Effector memory CD8-positive, alpha-beta T cell (primary cell): Measurements from ENCODE around the gene CFAP251.
"Not testable (repeated sequence)": the region's sequence is repeated elsewhere in the genome, so short reads cannot be mapped to it uniquely, and the experiment has no call there.

Experiments used
- ATAC-seq: fragments of 150-1000 bp; cut with Tn5 transposase; replicated peaks from 2 replicates; pipeline ENCODE4 v1.10.0; 2021; ENCODE audit warnings: mild to moderate bottlenecking, moderate library complexity
- DNase-seq, 3 experiments: peaks; one replicate each; pipeline ENCODE4 v3.0.0; 2021
- H3K27ac Mint-ChIP-seq, 2 donors: one replicate each; pipeline ENCODE4 v1.8.0; 2022; ENCODE audit warnings: mild to moderate bottlenecking in 2 of 2, mixed read lengths in 2 of 2, moderate library complexity in 2 of 2
- H3K27me3 Mint-ChIP-seq, 2 donors: one replicate each; pipeline ENCODE4 v1.8.0; 2022; ENCODE audit warnings: mixed read lengths in 2 of 2
- H3K36me3 Mint-ChIP-seq: one replicate; pipeline ENCODE4 v1.8.0; 2022; ENCODE audit warnings: mild to moderate bottlenecking, moderate library complexity, mixed read lengths; ENCODE audit not compliant: insufficient read depth
- H3K4me1 Mint-ChIP-seq, 2 donors: one replicate each; pipeline ENCODE4 v1.8.0; 2022; ENCODE audit warnings: low read depth in 2 of 2, mixed read lengths in 2 of 2
- H3K4me3 Mint-ChIP-seq, 2 donors: one replicate each; pipeline ENCODE4 v1.8.0; 2022; ENCODE audit warnings: mild to moderate bottlenecking in 2 of 2, mixed read lengths in 2 of 2, moderate library complexity in 2 of 2
- H3K9me3 Mint-ChIP-seq, 2 donors: one replicate each; pipeline ENCODE4 v1.8.0; 2022; ENCODE audit warnings: mixed read lengths in 2 of 2

CFAP251 gene

DNA sequence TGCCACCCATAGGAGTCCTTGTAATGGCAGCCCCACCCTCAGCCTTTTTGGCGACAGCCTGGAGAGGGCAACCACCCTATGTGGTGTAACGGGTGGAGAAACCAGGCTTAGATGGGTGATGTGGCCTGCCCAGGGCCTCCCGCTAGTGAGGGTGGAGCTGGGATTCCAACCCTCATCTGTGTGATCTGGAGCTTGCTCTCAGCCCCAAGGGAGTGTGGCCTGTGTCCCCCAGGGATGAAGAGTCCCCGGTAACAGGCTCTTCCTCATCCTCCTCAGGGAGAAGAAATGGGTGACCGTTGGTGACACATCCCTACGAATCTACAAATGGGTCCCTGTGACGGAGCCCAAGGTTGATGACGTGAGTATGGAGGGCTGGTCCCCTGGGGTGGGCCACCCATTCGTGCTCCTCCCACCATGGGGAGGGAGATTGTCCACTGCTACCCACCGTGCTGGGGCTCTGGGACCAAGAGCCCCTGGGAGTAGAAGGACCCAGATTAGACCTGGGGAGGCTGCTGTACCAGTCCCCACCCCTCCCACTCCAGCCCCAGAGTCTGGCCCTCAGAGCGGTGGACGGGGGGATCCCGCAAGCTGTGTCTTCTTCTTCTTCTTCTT lies 112.1 kb downstream of the CFAP251 start:
- peaks cover 15 to 18% of the 10 kb centered on the region in 2 donors for H3K4me1 Mint-ChIP-seq
- no peak for ATAC-seq
- H3K9me3 Mint-ChIP-seq: no peaks in the 10 kb centered on the region
- peaks cover 14% of the 10 kb centered on the region for H3K36me3 Mint-ChIP-seq
- no peak overlapping the region for H3K4me3 Mint-ChIP-seq
- peaks cover 6 to 42% of the 10 kb centered on the region in 2 donors for H3K27me3 Mint-ChIP-seq
- H3K27ac Mint-ChIP-seq: no peak overlapping the region
- DNase-seq: no peak

DNA sequence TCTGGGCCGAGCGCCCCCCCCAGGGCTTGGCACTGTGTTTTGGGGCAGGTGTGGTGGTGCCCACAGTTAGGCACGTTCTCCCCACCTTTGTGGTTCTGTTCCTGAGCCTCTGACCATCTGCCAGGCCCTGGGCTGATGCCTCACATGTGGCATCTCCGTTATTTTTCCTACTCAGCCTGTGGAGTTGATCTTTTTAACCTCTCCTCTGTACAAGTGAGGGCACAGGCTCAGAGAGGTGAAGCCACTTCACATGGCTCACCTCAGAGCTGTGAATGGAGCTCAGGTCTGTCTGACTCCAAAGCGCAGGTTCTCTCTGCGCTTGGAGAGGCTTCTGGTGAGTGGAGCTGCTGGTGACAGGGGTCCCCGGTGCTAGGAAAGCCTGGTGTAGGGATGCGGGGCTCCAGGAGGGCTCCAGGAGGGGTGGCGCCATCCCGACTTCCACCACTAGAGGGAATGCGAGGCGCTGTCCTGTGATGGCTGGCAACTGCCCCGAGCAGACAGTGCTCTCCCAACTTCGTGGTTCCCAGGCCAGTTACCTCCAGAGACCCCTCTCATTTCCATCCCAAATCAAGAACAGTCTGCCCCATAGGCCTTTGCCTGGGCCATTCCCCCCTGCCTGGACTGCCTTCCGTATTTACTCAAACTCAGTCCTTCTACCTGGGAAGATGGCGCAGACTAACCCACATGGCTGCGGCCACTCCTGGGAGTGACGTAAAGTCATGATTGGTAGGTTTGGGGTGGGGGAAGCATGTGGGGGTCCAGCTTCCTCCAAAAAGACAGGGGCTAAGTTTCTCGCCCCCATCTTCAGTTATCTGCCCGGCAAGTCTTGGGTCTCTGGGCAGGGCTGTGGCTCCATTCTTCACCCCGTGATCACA lies 113.2 kb downstream of the CFAP251 start:
- ATAC-seq (peak; percentile 34), DNase-seq (peak in 2 of 3 experiments; percentile 17 to 36)
- Mint-ChIP-seq H3K27me3 (peaks cover 6 to 42% of the 10 kb centered on the region in 2 donors), H3K4me1 (peaks cover 15 to 18% of the 10 kb centered on the region in 2 donors), H3K36me3 (peaks cover 14% of the 10 kb centered on the region), H3K9me3 (no peaks in the 10 kb centered on the region), H3K4me3 (no peak overlapping the region), H3K27ac (no peak overlapping the region)

DNA sequence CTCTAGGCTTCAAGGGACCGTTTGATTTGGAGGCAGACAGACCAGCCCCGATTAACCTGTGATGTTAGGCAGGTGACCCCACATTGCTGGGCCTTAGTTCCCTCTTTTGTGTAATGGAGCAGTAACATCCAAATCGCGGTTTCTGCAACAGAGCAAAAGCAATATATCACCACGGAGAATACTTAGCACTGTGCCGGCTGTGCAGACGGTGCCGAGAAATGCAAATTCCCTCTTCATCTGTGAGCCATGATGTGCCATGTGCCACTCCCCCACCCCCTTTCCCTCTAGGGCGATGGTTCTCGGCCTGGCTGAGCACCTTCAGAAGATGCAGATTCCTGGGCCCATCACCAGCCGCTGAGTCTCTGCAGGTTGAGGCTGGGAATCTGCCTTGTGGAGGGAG lies 114.2 kb downstream of the CFAP251 start:
- Mint-ChIP-seq H3K27ac (no peak overlapping the region), H3K36me3 (peaks cover 19% of the 10 kb centered on the region), H3K4me3 (no peak overlapping the region), H3K4me1 (peaks cover 15 to 18% of the 10 kb centered on the region in 2 donors), H3K27me3 (peaks cover 6 to 42% of the 10 kb centered on the region in 2 donors), H3K9me3 (no peaks in the 10 kb centered on the region)
- ATAC-seq (no peak), DNase-seq (no peak)

DNA sequence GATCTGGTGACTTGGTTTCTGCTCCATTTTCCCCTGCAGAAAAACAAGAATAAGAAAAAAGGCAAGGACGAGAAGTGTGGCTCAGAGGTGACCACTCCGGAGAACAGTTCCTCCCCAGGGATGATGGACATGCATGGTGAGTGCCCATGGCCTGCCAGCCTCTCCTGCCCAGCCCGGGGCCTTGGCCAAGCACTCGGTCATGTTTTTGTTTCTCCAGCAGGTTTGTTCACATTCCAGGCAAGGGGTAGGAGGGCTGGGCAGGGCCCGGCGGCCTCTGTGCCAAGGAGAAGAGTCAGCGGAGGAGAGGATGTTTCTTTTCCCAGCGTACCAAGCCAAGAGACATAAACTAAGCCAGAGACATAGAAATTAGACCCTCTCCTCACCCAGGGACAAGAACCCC lies 116.9 kb downstream of the CFAP251 start:
- Mint-ChIP-seq H3K4me1 (peaks cover 0 to 4% of the 10 kb centered on the region in 2 donors), H3K36me3 (peaks cover 9% of the 10 kb centered on the region), H3K9me3 (no peaks in the 10 kb centered on the region), H3K27me3 (peaks cover 0 to 21% of the 10 kb centered on the region in 2 donors), H3K4me3 (no peak overlapping the region), H3K27ac (no peak overlapping the region)
- ATAC-seq: no peak
- DNase-seq: no peak

DNA sequence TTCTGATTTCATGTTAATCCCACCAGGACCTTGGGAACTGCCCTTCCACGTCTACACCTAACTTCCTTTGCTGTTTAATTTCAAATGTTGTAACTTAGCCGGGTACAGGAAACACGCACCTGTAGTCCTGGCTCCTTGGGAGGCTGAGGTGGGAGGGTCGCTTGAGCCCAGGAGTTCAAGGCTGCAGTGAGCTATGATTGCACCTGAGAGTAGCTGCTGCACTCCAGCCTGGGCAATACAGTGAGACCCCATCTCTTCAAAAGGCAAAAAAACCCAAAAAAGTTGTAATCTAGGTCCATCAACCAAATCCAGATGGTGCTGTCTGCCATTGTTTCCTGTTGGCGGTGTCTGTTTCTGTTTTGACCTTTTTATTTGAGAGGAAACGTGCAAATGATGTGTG lies 117.8 kb downstream of the CFAP251 start:
- ATAC-seq (no peak), DNase-seq (no peak)
- no peaks in the 10 kb centered on the region for H3K9me3 Mint-ChIP-seq
- peaks cover 0 to 14% of the 10 kb centered on the region in 2 donors for H3K27me3 Mint-ChIP-seq
- H3K4me1 Mint-ChIP-seq: peaks cover 0 to 4% of the 10 kb centered on the region in 2 donors
- H3K27ac Mint-ChIP-seq: no peak overlapping the region
- no peak overlapping the region for H3K4me3 Mint-ChIP-seq
- H3K36me3 Mint-ChIP-seq: peaks cover 9% of the 10 kb centered on the region

DNA sequence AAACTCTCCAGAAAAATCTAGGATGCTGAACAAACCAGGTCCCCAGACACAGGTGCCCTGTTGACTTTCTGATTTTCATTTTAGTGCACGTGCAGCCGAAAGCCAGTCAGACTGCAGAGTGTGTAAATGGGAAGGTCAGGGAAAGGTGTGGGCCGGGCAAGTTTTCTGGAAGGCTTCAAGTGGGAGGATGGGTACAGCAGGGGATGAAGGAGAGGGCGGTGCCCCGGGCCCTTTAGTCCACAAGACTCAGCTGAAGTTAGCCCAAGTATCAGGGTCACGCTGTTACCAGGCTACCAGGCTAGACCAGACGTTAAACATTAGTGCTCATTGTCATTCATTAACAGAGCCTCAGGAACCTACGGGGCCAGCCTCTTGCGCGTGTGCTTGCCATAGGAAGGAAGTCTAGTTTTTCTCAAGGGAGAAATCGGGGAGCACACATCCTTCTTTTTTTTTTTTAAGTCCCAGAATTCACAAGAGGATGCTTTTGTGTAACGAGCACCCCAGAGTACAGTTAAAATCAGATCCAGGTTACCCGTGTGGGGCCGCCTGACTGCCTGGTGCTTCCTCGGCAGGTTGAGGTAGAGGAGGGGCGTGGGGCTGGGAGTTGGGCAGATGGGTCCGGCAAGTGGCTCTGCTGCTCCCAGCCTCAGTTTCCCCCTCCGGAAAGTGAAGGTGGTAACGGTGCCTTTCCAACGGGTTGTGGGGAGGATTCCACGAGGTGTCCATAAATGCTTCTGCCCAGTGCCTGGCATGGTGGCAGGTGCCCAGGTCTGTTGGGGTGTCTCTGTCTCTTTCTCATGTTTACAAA lies 122.4 kb downstream of the CFAP251 start:
- DNase-seq: no peak
- no peak for ATAC-seq
- no peak overlapping the region for H3K27ac Mint-ChIP-seq

DNA sequence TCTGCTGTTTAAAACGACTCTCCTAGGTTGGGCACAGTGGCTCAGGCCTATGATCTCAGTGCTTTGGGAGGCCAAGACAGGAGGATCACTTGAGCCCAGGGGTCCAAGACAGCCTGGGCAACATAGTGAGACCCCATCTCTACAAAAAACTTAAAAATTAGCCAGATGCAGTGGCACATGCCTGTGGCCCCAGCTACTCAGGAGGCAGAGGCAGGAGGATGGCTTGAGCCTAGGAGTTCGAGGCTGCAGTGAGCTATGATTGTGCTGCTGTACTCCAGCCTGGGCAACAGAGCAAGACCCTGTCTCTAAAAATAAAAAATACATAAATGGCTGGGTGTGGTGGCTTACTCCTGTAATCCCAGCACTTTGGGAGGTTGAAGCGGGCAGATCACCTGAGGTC lies 123.1 kb downstream of the CFAP251 start:
- H3K27ac Mint-ChIP-seq, H3K4me3 Mint-ChIP-seq, H3K9me3 Mint-ChIP-seq, ATAC-seq, H3K4me1 Mint-ChIP-seq, DNase-seq, H3K27me3 Mint-ChIP-seq: not testable (repeated sequence)
- peaks cover 14% of the 10 kb centered on the region for H3K36me3 Mint-ChIP-seq

More for the DNA sequence above, 122.4 kb downstream of the CFAP251 start:
- no peaks in the 10 kb centered on the region for H3K27me3 Mint-ChIP-seq
- no peak overlapping the region for H3K4me3 Mint-ChIP-seq
- no peaks in the 10 kb centered on the region for H3K9me3 Mint-ChIP-seq
- no peaks in the 10 kb centered on the region for H3K4me1 Mint-ChIP-seq
- peaks cover 14% of the 10 kb centered on the region for H3K36me3 Mint-ChIP-seq

DNA sequence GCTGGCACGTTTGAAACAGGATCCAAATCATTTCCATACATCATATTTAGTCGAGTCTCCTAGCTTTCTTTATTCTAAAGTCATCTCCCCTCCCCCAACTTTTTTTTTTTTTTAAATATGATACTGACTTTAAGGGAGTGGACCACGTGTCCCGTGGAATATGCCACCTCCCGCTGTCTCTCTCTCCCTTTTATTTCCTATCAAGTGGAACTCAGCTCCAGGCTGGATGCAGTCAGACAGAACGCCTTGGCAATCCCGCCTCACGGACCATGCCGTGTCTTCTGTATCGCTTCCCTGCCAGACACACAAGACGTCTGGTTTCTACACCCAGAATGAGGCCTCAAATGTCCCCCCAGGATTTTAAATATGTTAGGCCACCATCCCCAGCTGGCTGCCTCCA lies 124.5 kb downstream of the CFAP251 start:
- Mint-ChIP-seq H3K27me3 (no peaks in the 10 kb centered on the region), H3K9me3 (no peaks in the 10 kb centered on the region), H3K36me3 (peaks cover 12% of the 10 kb centered on the region), H3K27ac (no peak overlapping the region), H3K4me1 (no peaks in the 10 kb centered on the region), H3K4me3 (no peak overlapping the region)
- no peak for ATAC-seq
- DNase-seq: no peak

DNA sequence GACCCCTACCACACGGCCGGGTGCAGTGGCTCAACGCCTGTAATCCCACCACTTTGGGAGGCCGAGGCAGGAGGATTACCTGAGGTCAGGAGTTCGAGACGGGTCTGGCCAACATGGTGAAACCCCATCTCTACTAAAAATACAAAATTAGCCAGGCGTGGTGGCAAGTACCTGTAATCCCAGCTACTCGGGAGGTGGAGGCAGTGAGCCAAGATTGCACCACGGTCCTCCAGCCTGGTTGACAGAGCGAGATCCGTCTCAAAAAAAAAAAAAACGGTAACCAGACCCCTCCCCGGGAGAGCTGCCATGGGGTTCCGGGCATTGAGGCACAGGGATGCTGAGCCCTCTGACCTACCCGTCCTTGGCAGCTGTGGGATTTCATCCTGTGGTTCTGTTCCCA lies 125.1 kb downstream of the CFAP251 start:
- Mint-ChIP-seq H3K27ac (no peak overlapping the region), H3K36me3 (peaks cover 12% of the 10 kb centered on the region), H3K27me3 (no peaks in the 10 kb centered on the region), H3K4me3 (no peak overlapping the region), H3K4me1 (no peaks in the 10 kb centered on the region), H3K9me3 (no peaks in the 10 kb centered on the region)
- DNase-seq (no peak), ATAC-seq (no peak)

DNA sequence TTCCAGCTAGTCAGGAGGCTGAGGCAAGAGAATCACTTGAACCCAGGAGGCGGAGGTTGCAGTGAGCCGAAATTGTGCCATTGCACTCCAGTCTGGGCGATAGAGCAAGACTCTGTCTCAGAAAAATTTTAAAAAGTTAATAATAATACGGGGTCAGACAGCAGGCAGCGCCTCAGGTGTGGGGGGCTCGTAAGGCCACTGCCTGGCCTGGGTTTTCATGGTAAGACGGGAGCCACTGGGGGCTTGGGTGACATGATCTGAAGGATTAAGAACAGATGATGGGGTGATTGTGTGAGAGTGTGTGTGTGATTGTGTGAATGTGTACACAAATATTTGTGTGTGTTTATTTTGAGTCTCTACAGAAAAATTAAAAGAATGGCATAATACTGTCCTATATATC lies 126.9 kb downstream of the CFAP251 start:
- DNase-seq: no peak
- H3K9me3 Mint-ChIP-seq: no peaks in the 10 kb centered on the region
- no peaks in the 10 kb centered on the region for H3K27me3 Mint-ChIP-seq

DNA sequence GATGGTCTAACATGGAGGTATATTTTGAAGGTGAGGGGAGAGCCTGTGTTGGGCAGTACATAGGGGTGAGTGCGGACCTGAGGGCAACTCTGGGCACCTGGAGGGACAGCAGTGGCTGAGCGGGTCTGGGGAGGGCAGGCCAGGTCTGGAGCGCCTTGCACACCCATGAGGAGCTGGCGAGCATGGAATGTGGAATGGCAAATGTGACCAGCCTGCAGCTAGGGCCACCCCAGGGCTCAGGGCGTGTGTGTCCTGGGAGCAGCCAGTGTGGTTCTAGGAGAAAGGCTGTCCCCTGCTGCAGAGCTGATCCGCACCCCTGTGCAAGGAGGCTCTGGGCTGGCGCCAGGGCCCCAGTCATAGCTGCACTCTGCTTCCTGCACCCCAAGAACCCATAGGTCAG lies 127.8 kb downstream of the CFAP251 start:
- Mint-ChIP-seq H3K4me3 (no peak overlapping the region), H3K27ac (no peak overlapping the region), H3K9me3 (no peaks in the 10 kb centered on the region), H3K4me1 (no peaks in the 10 kb centered on the region), H3K27me3 (no peaks in the 10 kb centered on the region), H3K36me3 (peaks cover 12% of the 10 kb centered on the region)
- no peak for DNase-seq
- ATAC-seq: no peak

More for the DNA sequence above, 126.9 kb downstream of the CFAP251 start:
- Mint-ChIP-seq H3K36me3 (peaks cover 12% of the 10 kb centered on the region), H3K4me1 (no peaks in the 10 kb centered on the region), H3K4me3 (no peak overlapping the region), H3K27ac (peak overlapping the region in 1 of 2 donors; percentile 10)
- ATAC-seq: no peak

DNA sequence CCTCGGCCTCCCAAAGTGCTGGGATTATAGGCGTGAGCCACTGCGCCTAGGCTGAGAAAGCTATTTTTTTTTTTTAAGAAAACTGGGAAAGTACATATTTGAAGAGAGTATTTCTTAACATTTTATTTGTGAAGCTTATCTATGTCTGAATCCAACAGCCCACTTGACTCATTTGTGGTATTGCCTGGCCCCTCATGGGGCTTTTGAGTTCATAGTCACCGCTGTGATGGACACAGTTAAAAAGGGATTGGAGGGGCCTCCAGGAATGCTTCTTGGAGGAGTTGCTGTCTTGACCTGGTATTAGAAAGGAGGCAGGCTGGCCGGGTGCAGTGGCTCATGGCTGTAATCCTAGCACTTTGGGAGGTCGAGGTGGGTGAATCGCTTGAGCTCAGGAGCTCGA lies 129.8 kb downstream of the CFAP251 start:
- H3K27me3 Mint-ChIP-seq: no peaks in the 10 kb centered on the region
- no peak overlapping the region for H3K27ac Mint-ChIP-seq
- no peaks in the 10 kb centered on the region for H3K9me3 Mint-ChIP-seq
- H3K4me1 Mint-ChIP-seq: no peaks in the 10 kb centered on the region
- ATAC-seq (no peak), DNase-seq (no peak)
- H3K36me3 Mint-ChIP-seq: peaks cover 9% of the 10 kb centered on the region
- H3K4me3 Mint-ChIP-seq: no peak overlapping the region

DNA sequence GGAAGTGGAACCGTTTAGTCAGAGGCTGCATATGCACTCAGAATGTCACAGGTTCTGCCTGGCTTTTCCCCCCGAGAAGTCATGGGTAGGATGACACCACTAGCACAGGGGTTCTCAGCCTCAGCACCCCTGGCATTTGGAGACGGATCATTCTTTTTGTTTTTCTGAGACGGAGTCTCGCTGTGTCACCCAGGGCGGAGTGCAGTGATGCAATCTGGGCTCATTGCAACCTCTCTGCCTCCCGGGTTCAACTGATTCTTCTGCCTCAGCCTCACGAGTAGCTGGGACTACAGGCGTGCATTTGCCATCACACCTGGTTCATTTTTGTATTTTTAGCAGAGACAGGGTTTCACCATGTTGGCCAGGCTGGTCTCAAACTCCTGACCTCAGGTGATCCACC lies 131.4 kb downstream of the CFAP251 start:
- Mint-ChIP-seq H3K36me3 (peaks cover 9% of the 10 kb centered on the region), H3K9me3 (no peaks in the 10 kb centered on the region), H3K4me1 (peaks cover 0 to 7% of the 10 kb centered on the region in 2 donors), H3K4me3 (no peak overlapping the region), H3K27me3 (no peaks in the 10 kb centered on the region), H3K27ac (no peak overlapping the region)
- DNase-seq (no peak), ATAC-seq (no peak)
